Psoas muscle (tissue), 8 donors: ENCODE results near the gene NUFIP2. TPM values are rescaled to one million over a fixed set of nuclear protein-coding genes. Genes with fewer than 3 reads are reported as not detected.

ENCODE experiments used
- ATAC-seq, 4 donors: fragments of 200-7000 bp; cut with Tn5 transposase; one replicate each; pipeline ENCODE4 v1.9.1; 2020; ENCODE audit warnings: moderate library complexity in 3 of 4, mild to moderate bottlenecking in 2 of 4
- DNase-seq, 2 donors: peaks; one replicate each; pipeline ENCODE4 v3.0.0-alpha.2; 2020
- H3K27ac ChIP-seq: fragments of 200-600 bp; one replicate; pipeline ENCODE4 v1.8.0; 2022
- H3K27me3 ChIP-seq, 3 donors: fragments of 200-600 bp in 1 of 3; one replicate each; pipeline versions ENCODE4 v1.6.1 to v1.8.0; 2013 to 2022; ENCODE audit warnings: low read length in 2 of 3, mild to moderate bottlenecking in 2 of 3, moderate library complexity in 1 of 3; ENCODE audit not compliant: insufficient read depth in 3 of 3
- H3K36me3 ChIP-seq, 2 donors: fragments of 200-600 bp in 1 of 2; one replicate each; pipeline versions ENCODE4 v1.6.1 to v1.8.0; 2013 to 2022; ENCODE audit warnings: low read depth in 1 of 2, mild to moderate bottlenecking in 1 of 2, moderate library complexity in 1 of 2; ENCODE audit not compliant: insufficient read depth in 1 of 2
- H3K4me1 ChIP-seq: fragments of 200-600 bp; one replicate; pipeline ENCODE4 v1.8.0; 2022
- H3K4me3 ChIP-seq: fragments of 200-600 bp; one replicate; pipeline ENCODE4 v1.8.0; 2022; ENCODE audit warnings: mild to moderate bottlenecking
- H3K9me3 ChIP-seq: fragments of 200-600 bp; one replicate; pipeline ENCODE4 v1.8.0; 2022
- WGBS, 3 donors: extraction: QIAGEN DNeasy Blood & Tissue Kit; methylation state at CpG; one replicate each; pipeline versions ENCODE4 v1.1.6 to v1.1.7; 2013; 5-methylcytosine and 5-hydroxymethylcytosine counted together
- intact Hi-C, 2 donors: fragments of 100-400 bp; cut with DNase I; formaldehyde crosslinking; loops; one replicate each; pipeline versions ENCODE4 v1.11.0 to v1.14.2; 2022
- polyA plus RNA-seq, 3 donors: library from polyadenylated mRNA; stranded (reverse); fragments of 200-250 nt; gene quantifications; one replicate each; pipeline ENCODE4 v1.2.3, GENCODE V29; 2013
- total RNA-seq, 4 donors: library from RNA; stranded (reverse); fragmentation: NEBNext Ultra II Directional in 2 of 4; extraction: Animal tissue kit (Norgen Biotek cat#: 25700) in 2 of 4; gene quantifications; one replicate each; pipeline versions ENCODE4 v1.2.1 to v1.2.4, GENCODE V29; 2021 to 2023
- TF ChIP-seq, protein P1 (sequence below): fragments of 200-600 bp; IDR thresholded peaks from one replicate; pipeline ENCODE4 v1.8.0; 2022; ENCODE audit warnings: antibody characterized with exemption
- donor health status: healthy with polysubstance abuse.
- donor health status: DM: no; HTN: no; CAD: no; lungs with moderate emphysema.
- donor health status: Bipolar disorder and iron deficiency.
- donor health status: healthy.
- donor health status: DM: yes; HTN: yes; CAD: no.
- donor health status: DM: no; HTN: no; CAD: no.
- donor health status: DM: no; HTN: no; CAD: no.
- donor health status: DM: yes; HTN: yes; CAD: no.

NUFIP2 gene
- total and polyA plus RNA-seq, 7 donors: 7.3 to 50.0 (median 31.1) TPM

DNA sequence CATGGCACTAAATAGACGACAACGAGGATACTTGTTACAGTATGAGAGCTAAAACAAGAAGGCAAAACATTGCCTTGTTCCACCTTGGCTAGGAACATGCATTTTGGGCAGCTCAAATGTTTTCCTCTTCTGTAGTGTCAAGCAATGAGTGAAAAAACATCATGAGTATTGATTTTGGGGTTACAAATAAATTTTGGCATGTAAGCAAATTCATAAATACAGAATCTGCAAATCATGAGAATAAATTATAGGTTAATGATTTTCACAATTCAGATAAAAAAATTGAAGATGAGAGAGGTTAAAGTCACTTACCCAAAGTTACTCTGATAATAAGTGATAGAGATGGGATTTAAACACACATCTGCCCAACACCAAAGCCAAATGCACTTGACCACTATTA is 28.4 kb upstream of the NUFIP2 start:
- DNase-seq (no peak), ATAC-seq (no peak)
- no peak overlapping the region for H3K27ac ChIP-seq
- H3K4me1 ChIP-seq: no peaks in the 10 kb centered on the region
- TF ChIP-seq, protein P1, sequence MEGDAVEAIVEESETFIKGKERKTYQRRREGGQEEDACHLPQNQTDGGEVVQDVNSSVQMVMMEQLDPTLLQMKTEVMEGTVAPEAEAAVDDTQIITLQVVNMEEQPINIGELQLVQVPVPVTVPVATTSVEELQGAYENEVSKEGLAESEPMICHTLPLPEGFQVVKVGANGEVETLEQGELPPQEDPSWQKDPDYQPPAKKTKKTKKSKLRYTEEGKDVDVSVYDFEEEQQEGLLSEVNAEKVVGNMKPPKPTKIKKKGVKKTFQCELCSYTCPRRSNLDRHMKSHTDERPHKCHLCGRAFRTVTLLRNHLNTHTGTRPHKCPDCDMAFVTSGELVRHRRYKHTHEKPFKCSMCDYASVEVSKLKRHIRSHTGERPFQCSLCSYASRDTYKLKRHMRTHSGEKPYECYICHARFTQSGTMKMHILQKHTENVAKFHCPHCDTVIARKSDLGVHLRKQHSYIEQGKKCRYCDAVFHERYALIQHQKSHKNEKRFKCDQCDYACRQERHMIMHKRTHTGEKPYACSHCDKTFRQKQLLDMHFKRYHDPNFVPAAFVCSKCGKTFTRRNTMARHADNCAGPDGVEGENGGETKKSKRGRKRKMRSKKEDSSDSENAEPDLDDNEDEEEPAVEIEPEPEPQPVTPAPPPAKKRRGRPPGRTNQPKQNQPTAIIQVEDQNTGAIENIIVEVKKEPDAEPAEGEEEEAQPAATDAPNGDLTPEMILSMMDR: no peak
- no peaks in the 10 kb centered on the region for H3K36me3 ChIP-seq
- no peak overlapping the region for H3K4me3 ChIP-seq
- intact Hi-C loops: no loop called here
- H3K27me3 ChIP-seq: no peaks in the 10 kb centered on the region
- 70 to 76% (median 71%) methylated on average over 2 of the region's 2 CpGs for WGBS, 3 donors
- H3K9me3 ChIP-seq: no peaks in the 10 kb centered on the region

DNA sequence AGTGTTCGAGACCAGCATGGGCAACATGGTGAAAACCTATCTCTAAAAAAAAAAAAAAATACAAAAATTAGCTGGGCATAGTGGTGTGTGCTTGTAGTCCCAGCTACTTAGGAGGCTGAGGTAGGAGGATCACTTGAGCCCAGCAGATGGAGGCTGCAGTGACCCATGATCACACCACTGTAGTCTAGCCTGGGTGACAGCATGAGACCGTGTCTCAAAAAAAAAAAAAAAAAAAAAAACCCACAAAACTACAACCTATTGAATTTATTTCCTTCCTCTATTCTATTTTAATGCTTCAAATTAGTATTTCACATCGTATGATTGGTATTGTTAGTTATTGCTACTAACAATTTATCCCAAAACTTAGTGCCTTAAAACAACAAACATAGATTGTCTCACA is 9.4 kb upstream of the NUFIP2 start:
- H3K27me3 ChIP-seq: no peaks in the 10 kb centered on the region

DNA sequence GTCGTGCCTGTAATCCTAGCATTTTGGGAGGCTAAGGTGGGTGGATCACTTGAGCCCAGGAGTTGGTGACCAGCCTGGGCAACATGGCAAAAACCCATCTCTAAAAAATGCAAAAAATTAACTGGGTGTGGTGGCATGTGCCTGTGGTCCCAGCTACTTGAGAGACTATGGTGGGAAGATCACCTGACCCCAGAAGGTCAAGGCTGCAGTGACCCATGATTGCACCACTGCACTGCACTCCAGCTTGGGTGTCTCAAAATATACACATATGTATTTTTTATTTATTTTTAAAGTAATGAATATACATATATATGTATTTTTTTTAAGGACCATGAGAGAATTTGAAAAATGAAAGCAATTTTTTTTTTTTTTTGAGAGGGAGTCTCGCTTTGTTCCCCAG is 5.1 kb upstream of the NUFIP2 start:
- TF ChIP-seq, protein P1: no peak
- no peak overlapping the region for H3K27ac ChIP-seq
- H3K4me1 ChIP-seq: no peaks in the 10 kb centered on the region
- no peaks in the 10 kb centered on the region for H3K36me3 ChIP-seq
- H3K27me3 ChIP-seq: no peaks in the 10 kb centered on the region
- intact Hi-C loops: no loop called here
- 92 to 94% (median 93%) methylated on average over 2 of the region's 2 CpGs for WGBS, 3 donors
- H3K9me3 ChIP-seq: no peaks in the 10 kb centered on the region
- no peak for ATAC-seq
- H3K4me3 ChIP-seq: no peak overlapping the region
- no peak for DNase-seq

More for the DNA sequence above, 9.4 kb upstream of the NUFIP2 start:
- Histone ChIP-seq H3K36me3 (no peaks in the 10 kb centered on the region), H3K4me3 (no peak overlapping the region), H3K9me3 (no peaks in the 10 kb centered on the region), H3K4me1 (no peaks in the 10 kb centered on the region), H3K27ac (no peak overlapping the region)
- DNase-seq (no peak), ATAC-seq (no peak)
- intact Hi-C loops: no loop called here
- 73 to 77% (median 74%) methylated on average over 3 of the region's 3 CpGs for WGBS, 3 donors
- TF ChIP-seq, protein P1: no peak

DNA sequence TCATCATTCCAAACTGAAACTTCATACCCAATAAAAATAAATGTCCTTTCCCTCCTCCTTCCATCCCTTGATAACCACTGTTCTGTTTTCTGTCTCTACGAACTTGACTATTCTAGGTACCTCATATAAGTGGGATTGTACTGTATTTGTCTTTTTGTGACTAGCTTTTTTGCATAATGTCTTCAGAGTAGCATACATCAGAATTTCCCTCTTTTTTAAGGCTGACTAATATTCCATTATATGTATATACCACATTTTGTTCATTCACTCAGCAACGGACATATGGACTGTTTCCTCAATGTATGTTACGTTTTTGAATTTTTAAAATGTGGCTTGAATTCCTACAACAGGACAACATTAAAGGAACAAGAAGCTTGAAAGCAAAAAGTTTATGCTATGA is 1.5 kb upstream of the NUFIP2 start:
- H3K27ac ChIP-seq: no peak overlapping the region
- no peak overlapping the region for H3K4me3 ChIP-seq
- intact Hi-C loops: no loop called here
- DNase-seq: no peak
- TF ChIP-seq, protein P1: no peak
- no peak for ATAC-seq
- H3K4me1 ChIP-seq: peaks cover 15% of the 10 kb centered on the region
- H3K27me3 ChIP-seq: no peaks in the 10 kb centered on the region
- WGBS, 3 donors: 93 to 97% (median 94%) methylated on average over 3 of the region's 3 CpGs
- no peaks in the 10 kb centered on the region for H3K9me3 ChIP-seq
- H3K36me3 ChIP-seq: no peaks in the 10 kb centered on the region

DNA sequence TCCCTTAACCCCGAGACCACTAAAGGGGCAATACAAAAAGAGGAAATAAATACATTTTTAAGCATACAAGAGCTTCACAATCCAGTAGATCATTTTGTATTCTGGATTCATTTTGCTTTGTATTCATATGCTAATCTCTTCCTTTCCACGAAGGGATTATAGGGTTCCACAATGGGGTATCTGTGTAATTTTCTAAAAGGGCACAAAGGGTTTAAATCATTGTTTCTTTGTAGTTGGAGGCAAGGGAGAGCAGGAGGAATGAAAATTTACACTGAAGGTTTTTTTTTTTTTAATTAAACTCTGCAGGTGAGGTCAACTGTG is 592 bp upstream of the NUFIP2 start:
- H3K4me1 ChIP-seq: peaks cover 23% of the 10 kb centered on the region
- H3K36me3 ChIP-seq: peaks cover 0 to 6% of the 10 kb centered on the region in 2 donors
- 0 to 2% (median 0%) methylated on average over 2 of the region's 2 CpGs for WGBS, 3 donors
- H3K4me3 ChIP-seq: peak overlapping the region; percentile 98
- intact Hi-C loops: no loop called here
- no peaks in the 10 kb centered on the region for H3K9me3 ChIP-seq
- DNase-seq (no peak), ATAC-seq (no peak)
- TF ChIP-seq, protein P1: no peak
- peak overlapping the region; percentile 99 for H3K27ac ChIP-seq
- H3K27me3 ChIP-seq: no peaks in the 10 kb centered on the region
